Peyer's patch (tissue), 4 donors: ENCODE measurements around the gene ZNF165. TPM values are rescaled to one million over a fixed set of nuclear protein-coding genes. Genes with fewer than 3 reads are reported as not detected.
A peak's percentile ranks its signal among the peaks of the same experiment; 100 is the strongest.

Source experiments
- DNase-seq, 3 donors: peaks; one replicate each; pipeline ENCODE4 v3.0.0-alpha.2; 2017 to 2019
- H3K27ac ChIP-seq, 4 donors: fragments of 200-600 bp; sonication (generic); one replicate each; pipeline ENCODE4 v1.5.1; 2016 to 2019
- H3K27me3 ChIP-seq, 2 donors: fragments of 200-600 bp; sonication (generic); one replicate each; pipeline ENCODE4 v1.5.1; 2019
- H3K36me3 ChIP-seq, 3 donors: fragments of 200-600 bp; sonication (generic); one replicate each; pipeline ENCODE4 v1.5.1; 2016 to 2019
- H3K4me1 ChIP-seq, 4 donors: fragments of 200-600 bp; sonication (generic); one replicate each; pipeline ENCODE4 v1.5.1; 2016 to 2019
- H3K4me3 ChIP-seq, 4 donors: fragments of 200-600 bp; sonication (generic); 1 replicate in 3 of 4; 2 replicates in 1 of 4; pipeline ENCODE4 v1.5.1; 2016 to 2019; ENCODE audit warnings: mild to moderate bottlenecking in 1 of 4
- H3K9me3 ChIP-seq, 4 donors: fragments of 200-600 bp; sonication (generic); one replicate each; pipeline ENCODE4 v1.5.1; 2016 to 2019; ENCODE audit warnings: mild to moderate bottlenecking in 1 of 4
- POLR2A ChIP-seq, 2 donors: fragments of 450-650 bp; IDR thresholded peaks; one replicate each; pipeline ENCODE4 v1.5.1; 2017; ENCODE audit warnings: antibody characterized with exemption in 2 of 2, mild to moderate bottlenecking in 2 of 2, moderate library complexity in 2 of 2
- total RNA-seq, 4 donors: library from RNA; depleted of rRNA; stranded (reverse); fragments of >200 nt; gene quantifications; one replicate each; pipeline ENCODE4 v1.1.0, GENCODE V29; 2016
- TF ChIP-seq, protein P1 (sequence below), 6 experiments: fragments of 450-650 bp in 4 of 6; fragments of 200-600 bp in 2 of 6; sonication (generic) in 1 of 6; IDR thresholded peaks; one replicate each; pipeline ENCODE4 v1.5.1; 2017 to 2019; ENCODE audit warnings: antibody characterized with exemption in 6 of 6, mild to moderate bottlenecking in 3 of 6, moderate library complexity in 1 of 6

Gene ZNF165
- total RNA-seq, 4 donors from 2014 or later, result 4.2 to 8.3 (median 5.6) TPM

DNA sequence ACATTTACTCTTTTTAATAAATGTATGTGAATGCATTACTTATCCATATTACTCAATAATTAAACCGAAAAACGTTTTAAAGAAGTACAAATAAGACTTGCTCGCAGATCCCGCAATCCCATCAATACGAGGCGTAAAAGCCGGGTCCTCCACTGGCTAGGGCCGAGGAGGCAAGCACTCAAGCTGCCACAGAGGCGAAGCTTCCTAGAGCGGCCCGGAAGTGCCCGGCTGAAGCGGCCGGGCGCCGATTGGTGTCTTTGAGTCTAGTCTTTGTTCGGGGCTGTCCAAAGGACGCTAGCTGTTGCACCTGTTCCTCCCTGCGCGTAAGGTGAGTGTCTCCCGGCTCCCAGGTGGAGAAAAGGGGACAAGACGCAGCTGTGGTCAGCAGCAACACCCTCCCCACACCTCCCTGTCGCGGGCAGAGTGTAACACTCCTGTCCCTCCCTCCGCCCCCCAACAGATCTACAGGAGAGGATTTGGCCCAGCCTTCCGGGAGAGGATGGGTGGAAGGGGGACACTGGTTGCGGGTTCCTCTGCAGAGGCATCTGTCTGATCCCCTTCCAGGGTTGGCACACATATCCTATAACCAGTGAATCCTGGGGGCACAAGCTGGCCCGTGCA, 44.1 kb downstream of the ZNF165 start, which contains the start of gene ZSCAN16:
Gene ZSCAN16 (plus strand): TSS at position 260 of the 621 bp plus-strand sequence. CDS start 835 bp downstream, outside the sequence.
- Histone ChIP-seq H3K27ac (peak within 1 kb of the TSS; percentile 49 to 79 (median 72)), H3K36me3 (peaks cover 0 to 36% (median 0%) of the 10 kb centered on the region in 3 donors)

GRCh38 chr6:28124971-28125353, 44.6 kb downstream of the ZNF165 start:
- H3K27ac ChIP-seq, result peak overlapping the region; percentile 49 to 79 (median 72)
- no peaks in the 10 kb centered on the region for H3K9me3 ChIP-seq
- no peaks in the 10 kb centered on the region for H3K27me3 ChIP-seq
- DNase-seq, result no peak
- peak overlapping the region; percentile 54 to 73 (median 69) for H3K4me3 ChIP-seq
- no peak for TF ChIP-seq POLR2A (IDR thresholded peaks at IDR 0.05)
- TF ChIP-seq, protein P1, sequence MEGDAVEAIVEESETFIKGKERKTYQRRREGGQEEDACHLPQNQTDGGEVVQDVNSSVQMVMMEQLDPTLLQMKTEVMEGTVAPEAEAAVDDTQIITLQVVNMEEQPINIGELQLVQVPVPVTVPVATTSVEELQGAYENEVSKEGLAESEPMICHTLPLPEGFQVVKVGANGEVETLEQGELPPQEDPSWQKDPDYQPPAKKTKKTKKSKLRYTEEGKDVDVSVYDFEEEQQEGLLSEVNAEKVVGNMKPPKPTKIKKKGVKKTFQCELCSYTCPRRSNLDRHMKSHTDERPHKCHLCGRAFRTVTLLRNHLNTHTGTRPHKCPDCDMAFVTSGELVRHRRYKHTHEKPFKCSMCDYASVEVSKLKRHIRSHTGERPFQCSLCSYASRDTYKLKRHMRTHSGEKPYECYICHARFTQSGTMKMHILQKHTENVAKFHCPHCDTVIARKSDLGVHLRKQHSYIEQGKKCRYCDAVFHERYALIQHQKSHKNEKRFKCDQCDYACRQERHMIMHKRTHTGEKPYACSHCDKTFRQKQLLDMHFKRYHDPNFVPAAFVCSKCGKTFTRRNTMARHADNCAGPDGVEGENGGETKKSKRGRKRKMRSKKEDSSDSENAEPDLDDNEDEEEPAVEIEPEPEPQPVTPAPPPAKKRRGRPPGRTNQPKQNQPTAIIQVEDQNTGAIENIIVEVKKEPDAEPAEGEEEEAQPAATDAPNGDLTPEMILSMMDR (IDR thresholded peaks at IDR 0.05), result no peak
- peaks cover 0 to 12% (median 0%) of the 10 kb centered on the region in 4 donors for H3K4me1 ChIP-seq
- peaks cover 0 to 39% (median 0%) of the 10 kb centered on the region in 3 donors for H3K36me3 ChIP-seq

More for the DNA sequence above, 44.1 kb downstream of the ZNF165 start, which contains the start of gene ZSCAN16:
- Histone ChIP-seq H3K9me3 (no peaks in the 10 kb centered on the region), H3K27me3 (no peaks in the 10 kb centered on the region), H3K4me3 (peak within 1 kb of the TSS; percentile 54 to 73 (median 69)), H3K4me1 (peaks cover 0 to 12% (median 0%) of the 10 kb centered on the region in 4 donors)
- peak; percentile 84 to 94 (median 89) for DNase-seq
- peak; percentile 21 to 60 for TF ChIP-seq POLR2A (IDR thresholded peaks at IDR 0.05)
- TF ChIP-seq, protein P1 (IDR thresholded peaks at IDR 0.05), result no peak

GRCh38 chr6:28125401-28125800, 45.0 kb downstream of the ZNF165 start:
- H3K27me3 ChIP-seq, result no peaks in the 10 kb centered on the region
- peak overlapping the region in 1 of 4 donors; percentile 79 for H3K27ac ChIP-seq
- H3K9me3 ChIP-seq, result no peaks in the 10 kb centered on the region
- peaks cover 0 to 38% (median 0%) of the 10 kb centered on the region in 3 donors for H3K36me3 ChIP-seq
- DNase-seq, result no peak
- H3K4me3 ChIP-seq, result peak overlapping the region in 1 of 4 donors; percentile 70
- TF ChIP-seq, protein P1 (IDR thresholded peaks at IDR 0.05), result no peak
- no peak for TF ChIP-seq POLR2A (IDR thresholded peaks at IDR 0.05)
- peaks cover 0 to 12% (median 0%) of the 10 kb centered on the region in 4 donors for H3K4me1 ChIP-seq

DNA sequence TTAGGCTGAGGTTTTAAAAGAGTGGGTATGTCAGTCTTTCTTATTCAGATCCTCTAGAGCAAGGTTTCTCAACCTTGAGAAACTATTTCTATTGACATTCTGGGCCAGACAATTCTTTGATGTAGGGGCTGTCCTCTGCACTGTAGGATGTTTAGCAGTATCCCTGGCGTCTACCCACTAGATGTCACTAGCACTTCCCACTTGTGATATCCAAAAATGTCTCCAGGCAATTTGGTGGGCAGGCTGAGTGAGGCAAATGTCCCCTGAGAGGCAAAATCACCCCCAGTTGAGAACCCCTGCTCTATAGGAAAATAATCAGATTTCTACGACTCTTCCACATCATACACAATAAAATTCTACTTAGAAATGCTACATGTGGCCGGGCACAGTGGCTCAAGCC, 53.6 kb downstream of the ZNF165 start:
- Histone ChIP-seq H3K36me3 (peaks cover 0 to 12% (median 0%) of the 10 kb centered on the region in 3 donors), H3K27ac (no peak overlapping the region), H3K4me1 (peaks cover 0 to 19% (median 0%) of the 10 kb centered on the region in 4 donors), H3K4me3 (no peak overlapping the region), H3K27me3 (no peaks in the 10 kb centered on the region), H3K9me3 (no peaks in the 10 kb centered on the region)
- no peak for DNase-seq
- TF ChIP-seq, protein P1 (IDR thresholded peaks at IDR 0.05), result peak in 3 of 6 experiments; percentile 26 to 33 (median 30)
- TF ChIP-seq POLR2A (IDR thresholded peaks at IDR 0.05), result no peak

- Histone ChIP-seq H3K27ac (no peak overlapping the region), H3K36me3 (peaks cover 0 to 5% (median 0%) of the 10 kb centered on the region in 3 donors), H3K9me3 (no peaks in the 10 kb centered on the region), H3K4me3 (no peak overlapping the region), H3K27me3 (no peaks in the 10 kb centered on the region), H3K4me1 (peaks cover 0 to 19% (median 0%) of the 10 kb centered on the region in 4 donors)
- no peak for TF ChIP-seq POLR2A (IDR thresholded peaks at IDR 0.05)
- TF ChIP-seq, protein P1 (IDR thresholded peaks at IDR 0.05), result no peak
- DNase-seq, result no peak
Measured at GRCh38 chr6:28134716-28135115, 54.3 kb downstream of the ZNF165 start.
